Measurements from ENCODE around the gene SLC5A4.

Gene SLC5A4

DNA sequence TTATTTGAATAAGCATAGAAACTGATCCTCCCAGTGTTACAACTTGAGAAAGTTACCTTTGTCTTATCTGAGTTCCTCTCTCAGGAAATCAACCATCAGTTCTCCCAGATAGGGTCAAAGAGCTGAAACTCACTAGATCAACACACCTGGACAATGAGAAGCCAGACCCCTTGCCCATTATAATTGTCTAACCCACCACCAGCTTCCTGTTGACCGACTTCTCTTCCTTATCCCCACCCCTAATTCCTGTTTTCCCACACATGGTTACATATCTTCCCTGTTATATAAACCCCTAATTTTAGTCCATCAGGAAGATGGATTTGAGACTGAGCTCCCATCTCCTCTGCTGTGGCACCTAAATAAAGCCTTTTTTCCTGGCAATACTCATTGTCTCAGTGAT is 6.9 kb downstream of the SLC5A4 start:
- DNase-seq (ENCODE audit: low read depth) = no peak
- TF ChIP-seq, protein P1, sequence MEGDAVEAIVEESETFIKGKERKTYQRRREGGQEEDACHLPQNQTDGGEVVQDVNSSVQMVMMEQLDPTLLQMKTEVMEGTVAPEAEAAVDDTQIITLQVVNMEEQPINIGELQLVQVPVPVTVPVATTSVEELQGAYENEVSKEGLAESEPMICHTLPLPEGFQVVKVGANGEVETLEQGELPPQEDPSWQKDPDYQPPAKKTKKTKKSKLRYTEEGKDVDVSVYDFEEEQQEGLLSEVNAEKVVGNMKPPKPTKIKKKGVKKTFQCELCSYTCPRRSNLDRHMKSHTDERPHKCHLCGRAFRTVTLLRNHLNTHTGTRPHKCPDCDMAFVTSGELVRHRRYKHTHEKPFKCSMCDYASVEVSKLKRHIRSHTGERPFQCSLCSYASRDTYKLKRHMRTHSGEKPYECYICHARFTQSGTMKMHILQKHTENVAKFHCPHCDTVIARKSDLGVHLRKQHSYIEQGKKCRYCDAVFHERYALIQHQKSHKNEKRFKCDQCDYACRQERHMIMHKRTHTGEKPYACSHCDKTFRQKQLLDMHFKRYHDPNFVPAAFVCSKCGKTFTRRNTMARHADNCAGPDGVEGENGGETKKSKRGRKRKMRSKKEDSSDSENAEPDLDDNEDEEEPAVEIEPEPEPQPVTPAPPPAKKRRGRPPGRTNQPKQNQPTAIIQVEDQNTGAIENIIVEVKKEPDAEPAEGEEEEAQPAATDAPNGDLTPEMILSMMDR (conservative IDR thresholded peaks at IDR 0.05; ENCODE audit: low read depth, low read length) = no peak
- no peak overlapping the region for H3K4me3 ChIP-seq (ENCODE audit: low read length)

DNA sequence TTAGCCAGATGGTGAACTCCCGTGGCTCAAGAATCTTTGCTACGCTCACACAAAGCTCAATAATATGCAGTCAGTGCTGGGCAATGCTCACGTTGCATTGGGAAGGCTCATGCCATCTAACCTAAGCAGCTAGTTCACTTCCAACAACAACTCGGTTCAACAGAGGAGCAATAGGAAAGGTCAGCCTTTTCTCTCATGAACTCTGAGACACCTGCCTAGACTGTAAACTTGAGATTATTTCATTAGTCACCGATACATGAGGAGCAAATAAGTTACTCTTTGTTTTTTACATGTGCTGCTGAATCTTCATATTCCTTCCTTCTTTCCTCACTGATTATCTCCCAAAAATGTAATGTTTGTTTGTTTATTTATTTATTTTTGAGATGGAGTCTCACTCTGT is 9.0 kb downstream of the SLC5A4 start:
- no peak for DNase-seq (ENCODE audit: low read depth)
- TF ChIP-seq, protein P1 (conservative IDR thresholded peaks at IDR 0.05; ENCODE audit: low read depth, low read length) = no peak
- no peak overlapping the region for H3K4me3 ChIP-seq (ENCODE audit: low read length)

DNA sequence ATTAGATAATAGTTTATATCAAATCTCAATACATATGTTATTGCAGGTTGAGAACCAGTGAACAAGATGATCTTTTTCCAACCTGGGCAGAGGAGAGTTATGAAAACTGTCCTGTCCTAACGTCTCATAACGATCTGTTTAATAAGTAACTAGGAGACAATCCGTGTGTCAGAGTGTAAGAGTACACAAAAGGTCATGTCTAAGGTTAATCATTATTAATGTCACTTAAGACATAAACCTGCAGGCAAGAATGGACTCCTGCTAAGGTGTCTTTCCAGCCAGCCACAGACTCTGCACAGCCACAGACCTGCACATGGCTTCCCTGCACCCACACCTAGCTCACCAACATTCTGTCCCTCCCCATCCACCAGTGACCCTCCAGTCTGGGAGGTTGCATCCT is 10.1 kb downstream of the SLC5A4 start:
- no peak for DNase-seq (ENCODE audit: low read depth)
- TF ChIP-seq, protein P1 (conservative IDR thresholded peaks at IDR 0.05; ENCODE audit: low read depth, low read length) = no peak
- no peak overlapping the region for H3K4me3 ChIP-seq (ENCODE audit: low read length)

DNA sequence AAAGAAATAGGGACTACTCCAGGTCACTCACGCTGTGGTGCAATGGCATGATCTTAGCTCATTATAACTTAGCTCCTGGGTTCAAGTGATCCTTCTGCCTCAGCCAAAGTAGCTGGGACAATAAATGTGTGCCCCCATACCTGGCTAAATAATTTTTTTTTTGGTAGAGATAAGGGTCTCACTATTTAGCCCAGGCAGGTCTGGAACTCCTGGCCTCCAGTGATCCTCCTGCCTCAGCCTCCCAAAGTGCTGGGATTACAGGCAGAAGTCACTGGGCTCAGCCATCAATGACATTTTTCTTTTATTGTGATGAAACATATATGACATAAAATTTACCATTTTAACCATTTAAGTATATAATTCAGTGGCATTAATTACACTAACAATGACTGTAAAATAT is 10.6 kb downstream of the SLC5A4 start:
- TF ChIP-seq, protein P1 (conservative IDR thresholded peaks at IDR 0.05; ENCODE audit: low read depth, low read length) = no peak
- DNase-seq (ENCODE audit: low read depth) = no peak
- no peak overlapping the region for H3K4me3 ChIP-seq (ENCODE audit: low read length)

DNA sequence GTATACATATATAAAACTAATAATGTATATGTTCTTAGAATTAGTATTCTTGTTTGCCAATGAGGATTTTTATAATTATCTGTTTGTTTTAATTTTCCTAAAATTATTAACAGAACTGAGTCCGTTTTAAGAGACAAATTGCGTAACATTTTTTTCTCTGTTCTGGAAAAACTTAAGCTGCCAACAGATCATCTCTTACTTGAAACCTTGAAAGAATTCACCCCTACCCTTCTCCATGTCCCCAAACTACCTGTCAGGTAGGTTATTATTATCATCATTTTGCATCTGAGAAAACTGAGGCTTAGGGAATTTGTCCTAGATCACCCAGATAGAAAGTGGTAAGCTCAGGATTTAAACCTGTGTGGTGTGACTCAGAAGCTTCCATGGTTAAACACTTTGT is 14.7 kb downstream of the SLC5A4 start:
- H3K4me3 ChIP-seq (ENCODE audit: low read length) = no peak overlapping the region
- TF ChIP-seq, protein P1 (conservative IDR thresholded peaks at IDR 0.05; ENCODE audit: low read depth, low read length) = no peak
- no peak for DNase-seq (ENCODE audit: low read depth)

DNA sequence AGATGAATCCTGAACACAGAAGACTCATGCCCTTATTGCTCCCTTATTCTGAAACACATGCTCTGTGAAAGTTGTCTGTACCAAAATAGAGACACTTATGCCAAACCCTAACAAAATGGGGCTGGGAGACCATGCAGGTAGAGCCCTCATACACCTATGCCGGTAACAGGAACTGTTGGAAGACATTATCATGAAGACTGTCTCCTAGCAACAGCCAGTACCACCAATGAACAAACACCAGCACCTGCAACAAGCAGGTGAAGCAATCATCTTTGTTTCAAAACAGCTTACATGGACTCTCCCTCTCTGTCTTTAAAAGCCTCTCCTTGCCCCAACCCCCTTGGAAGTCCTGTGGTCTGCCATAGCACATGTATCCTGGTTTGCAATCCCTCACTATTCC is 17.2 kb downstream of the SLC5A4 start:
- TF ChIP-seq, protein P1 (conservative IDR thresholded peaks at IDR 0.05; ENCODE audit: low read depth, low read length) = no peak
- no peak overlapping the region for H3K4me3 ChIP-seq (ENCODE audit: low read length)
- DNase-seq (ENCODE audit: low read depth) = no peak

DNA sequence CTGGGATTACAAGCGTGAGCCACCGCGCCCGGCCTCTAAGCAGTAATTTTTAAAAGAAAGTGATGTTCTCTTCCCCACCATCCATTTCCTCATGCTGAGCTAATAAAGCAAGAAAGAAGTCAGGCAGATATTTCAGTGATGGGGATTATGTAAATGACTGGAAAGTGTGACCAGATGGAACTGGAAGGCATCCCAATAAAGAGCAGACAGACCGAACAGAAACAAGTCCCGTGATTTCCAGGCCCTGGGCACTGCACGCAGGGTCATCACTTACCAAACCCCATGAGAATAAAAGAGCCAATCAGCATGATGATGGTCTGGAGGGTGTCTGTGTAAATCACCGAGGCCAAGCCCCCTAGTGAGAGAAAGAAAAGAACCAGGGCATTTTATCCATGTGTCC is 18.2 kb downstream of the SLC5A4 start:
- no peak overlapping the region for H3K4me3 ChIP-seq (ENCODE audit: low read length)
- no peak for DNase-seq (ENCODE audit: low read depth)

More for the DNA sequence above, 18.2 kb downstream of the SLC5A4 start:
- TF ChIP-seq, protein P1 (conservative IDR thresholded peaks at IDR 0.05; ENCODE audit: low read depth, low read length) = no peak
